ENCODE measurements around the gene IL13RA1. TPM values are rescaled to one million over a fixed set of nuclear protein-coding genes. Genes with fewer than 3 reads are reported as not detected.

Gene IL13RA1
- total RNA-seq, 1 experiment from 2014 or later = 106 TPM

- intact Hi-C loops (cut with micrococcal nuclease; ENCODE audit: unreplicated experiment) = no loop called here
- no TSS peak for BruUV-seq (replicated peaks)
- Histone ChIP-seq H3K79me2 (ENCODE audit: low read depth) (peaks cover 80% of the 10 kb centered on the region), H3K36me3 (ENCODE audit: low read depth) (peaks cover 20% of the 10 kb centered on the region), H3K4me1 (replicated peaks; ENCODE audit: insufficient read depth) (peaks cover 6% of the 10 kb centered on the region), H3K9me2 (ENCODE audit: insufficient read depth) (no peaks in the 10 kb centered on the region), H3K27ac (no peak overlapping the region), H3K27me3 (ENCODE audit: insufficient read depth, low read depth) (no peaks in the 10 kb centered on the region), H3K4me3 (no peak overlapping the region), H3K4me2 (no peak overlapping the region), H3F3A (ENCODE audit: insufficient read depth, low read depth) (peaks cover 2% of the 10 kb centered on the region; the same call in 1 of the 2 replicates), H4K20me1 (ENCODE audit: insufficient read depth) (no peaks in the 10 kb centered on the region), H3K9me3 (ENCODE audit: insufficient read depth, low read depth) (peaks cover 8% of the 10 kb centered on the region; the same call in 1 of the 2 replicates), H2AFZ (no peak overlapping the region)
- ChIA-PET POLR2A (ENCODE audit: unreplicated experiment) (no interaction called here), CTCF (no interaction called here)
- DNase-seq = no peak
- TF ChIP-seq EZH2 (IDR thresholded peaks at IDR 0.05; ENCODE audit: low read depth) (no peak), CTCF (conservative IDR thresholded peaks at IDR 0.05) (no peak)
Measured at GRCh38 chrX:118736394-118737010, 9.1 kb downstream of the IL13RA1 start.

GRCh38 chrX:118739577-118739976 is 12.2 kb downstream of the IL13RA1 start:
- POLR2A ChIA-PET (ENCODE audit: unreplicated experiment) = no interaction called here

GRCh38 chrX:118740276-118740889 is 13.0 kb downstream of the IL13RA1 start:
- Histone ChIP-seq H3F3A (ENCODE audit: insufficient read depth, low read depth) (peaks cover 14% of the 10 kb centered on the region), H3K4me3 (no peak overlapping the region), H3K27me3 (ENCODE audit: insufficient read depth, low read depth) (no peaks in the 10 kb centered on the region), H3K79me2 (ENCODE audit: low read depth) (peaks cover 53% of the 10 kb centered on the region), H4K20me1 (ENCODE audit: insufficient read depth) (no peaks in the 10 kb centered on the region), H2AFZ (no peak overlapping the region), H3K4me2 (no peak overlapping the region), H3K27ac (no peak overlapping the region), H3K36me3 (ENCODE audit: low read depth) (peaks cover 8% of the 10 kb centered on the region; the same call in 1 of the 2 replicates), H3K9me3 (ENCODE audit: insufficient read depth, low read depth) (peaks cover 8% of the 10 kb centered on the region; the same call in 1 of the 2 replicates), H3K9me2 (ENCODE audit: insufficient read depth) (no peaks in the 10 kb centered on the region), H3K4me1 (replicated peaks; ENCODE audit: insufficient read depth) (peaks cover 14% of the 10 kb centered on the region)
- intact Hi-C loops (cut with micrococcal nuclease; ENCODE audit: unreplicated experiment) = no loop called here
- ChIA-PET CTCF (no interaction called here), POLR2A (ENCODE audit: unreplicated experiment) (no interaction called here)
- no TSS peak for BruUV-seq (replicated peaks)
- TF ChIP-seq CTCF (conservative IDR thresholded peaks at IDR 0.05) = no peak
- no peak for TF ChIP-seq EZH2 (IDR thresholded peaks at IDR 0.05; ENCODE audit: low read depth)
- DNase-seq = peak in 1 of 2 experiments; percentile 38

More at GRCh38 chrX:118739577-118739976, 12.2 kb downstream of the IL13RA1 start:
- TF ChIP-seq CTCF (conservative IDR thresholded peaks at IDR 0.05) (no peak), EZH2 (IDR thresholded peaks at IDR 0.05; ENCODE audit: low read depth) (no peak)
- intact Hi-C loops (cut with micrococcal nuclease; ENCODE audit: unreplicated experiment) = no loop called here
- CTCF ChIA-PET = interaction anchor here (0.5 kb wide), 1 partner anchor 732 kb away, joined by 5 read pairs; no protein-coding TSS in a partner anchor
- BruUV-seq (replicated peaks) = no TSS peak
- H3K4me1 ChIP-seq (replicated peaks; ENCODE audit: insufficient read depth) = peaks cover 14% of the 10 kb centered on the region
- no peaks in the 10 kb centered on the region for H3K27me3 ChIP-seq (ENCODE audit: insufficient read depth, low read depth)
- no peak for DNase-seq
- H2AFZ ChIP-seq = no peak overlapping the region
- H3K4me2 ChIP-seq = no peak overlapping the region
- H3K9me2 ChIP-seq (ENCODE audit: insufficient read depth) = no peaks in the 10 kb centered on the region
- peaks cover 8% of the 10 kb centered on the region; the same call in 1 of the 2 replicates for H3K9me3 ChIP-seq (ENCODE audit: insufficient read depth, low read depth)
- H3K79me2 ChIP-seq (ENCODE audit: low read depth) = peaks cover 55% of the 10 kb centered on the region
- H3K27ac ChIP-seq = no peak overlapping the region
- H3K4me3 ChIP-seq = no peak overlapping the region
- no peaks in the 10 kb centered on the region for H4K20me1 ChIP-seq (ENCODE audit: insufficient read depth)
- peaks cover 8% of the 10 kb centered on the region; the same call in 1 of the 2 replicates for H3K36me3 ChIP-seq (ENCODE audit: low read depth)
- peaks cover 14% of the 10 kb centered on the region for H3F3A ChIP-seq (ENCODE audit: insufficient read depth, low read depth)

All from PC-9 (cell line).